GM18907 (cell line): ENCODE data around the gene USP13.

Experiments used
- ATAC-seq: cut with Tn5 transposase; IDR thresholded peaks from one replicate; pipeline ENCODE4 v1.9.1; 2021; ENCODE audit warnings: mild to moderate bottlenecking, moderate library complexity; ENCODE audit not compliant: unreplicated experiment

The USP13 gene

GRCh38 chr3:179837374-179837773 is 184.5 kb downstream of the USP13 start:
- ATAC-seq, result no peak
